Skin epidermis (tissue), 12 donors: ENCODE data around the gene CEACAM7.

Source experiments
- H3K27ac ChIP-seq, 21 experiments: fragments of 200-600 bp; sonication (generic) in 11 of 21; one replicate each; pipeline ENCODE4 v1.5.0; 2020; ENCODE audit warnings: mild to moderate bottlenecking in 3 of 21, inconsistent platforms in 2 of 21, moderate library complexity in 2 of 21
- H3K4me3 ChIP-seq, 7 experiments: fragments of 200-600 bp; sonication (generic) in 2 of 7; one replicate each; pipeline ENCODE4 v1.5.0; 2020; ENCODE audit warnings: inconsistent platforms in 2 of 7, mild to moderate bottlenecking in 2 of 7, moderate library complexity in 1 of 7

CEACAM7 gene

DNA sequence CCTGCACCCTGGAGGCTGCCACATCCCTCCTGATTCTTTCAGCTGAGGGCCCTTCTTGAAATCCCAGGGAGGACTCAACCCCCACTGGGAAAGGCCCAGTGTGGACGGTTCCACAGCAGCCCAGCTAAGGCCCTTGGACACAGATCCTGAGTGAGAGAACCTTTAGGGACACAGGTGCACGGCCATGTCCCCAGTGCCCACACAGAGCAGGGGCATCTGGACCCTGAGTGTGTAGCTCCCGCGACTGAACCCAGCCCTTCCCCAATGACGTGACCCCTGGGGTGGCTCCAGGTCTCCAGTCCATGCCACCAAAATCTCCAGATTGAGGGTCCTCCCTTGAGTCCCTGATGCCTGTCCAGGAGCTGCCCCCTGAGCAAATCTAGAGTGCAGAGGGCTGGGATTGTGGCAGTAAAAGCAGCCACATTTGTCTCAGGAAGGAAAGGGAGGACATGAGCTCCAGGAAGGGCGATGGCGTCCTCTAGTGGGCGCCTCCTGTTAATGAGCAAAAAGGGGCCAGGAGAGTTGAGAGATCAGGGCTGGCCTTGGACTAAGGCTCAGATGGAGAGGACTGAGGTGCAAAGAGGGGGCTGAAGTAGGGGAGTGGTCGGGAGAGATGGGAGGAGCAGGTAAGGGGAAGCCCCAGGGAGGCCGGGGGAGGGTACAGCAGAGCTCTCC lies 13.5 kb upstream of the CEACAM7 start:
- H3K27ac ChIP-seq: no peak overlapping the region
- H3K4me3 ChIP-seq: no peak overlapping the region

DNA sequence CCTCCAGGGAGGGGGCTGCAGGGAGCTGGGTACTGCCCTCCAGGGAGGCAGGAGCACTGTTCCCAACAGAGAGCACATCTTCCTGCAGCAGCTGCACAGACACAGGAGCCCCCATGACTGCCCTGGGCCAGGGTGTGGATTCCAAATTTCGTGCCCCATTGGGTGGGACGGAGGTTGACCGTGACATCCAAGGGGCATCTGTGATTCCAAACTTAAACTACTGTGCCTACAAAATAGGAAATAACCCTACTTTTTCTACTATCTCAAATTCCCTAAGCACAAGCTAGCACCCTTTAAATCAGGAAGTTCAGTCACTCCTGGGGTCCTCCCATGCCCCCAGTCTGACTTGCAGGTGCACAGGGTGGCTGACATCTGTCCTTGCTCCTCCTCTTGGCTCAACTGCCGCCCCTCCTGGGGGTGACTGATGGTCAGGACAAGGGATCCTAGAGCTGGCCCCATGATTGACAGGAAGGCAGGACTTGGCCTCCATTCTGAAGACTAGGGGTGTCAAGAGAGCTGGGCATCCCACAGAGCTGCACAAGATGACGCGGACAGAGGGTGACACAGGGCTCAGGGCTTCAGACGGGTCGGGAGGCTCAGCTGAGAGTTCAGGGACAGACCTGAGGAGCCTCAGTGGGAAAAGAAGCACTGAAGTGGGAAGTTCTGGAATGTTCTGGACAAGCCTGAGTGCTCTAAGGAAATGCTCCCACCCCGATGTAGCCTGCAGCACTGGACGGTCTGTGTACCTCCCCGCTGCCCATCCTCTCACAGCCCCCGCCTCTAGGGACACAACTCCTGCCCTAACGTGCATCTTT lies 12.5 kb upstream of the CEACAM7 start:
- Histone ChIP-seq H3K4me3 (no peak overlapping the region), H3K27ac (no peak overlapping the region)

DNA sequence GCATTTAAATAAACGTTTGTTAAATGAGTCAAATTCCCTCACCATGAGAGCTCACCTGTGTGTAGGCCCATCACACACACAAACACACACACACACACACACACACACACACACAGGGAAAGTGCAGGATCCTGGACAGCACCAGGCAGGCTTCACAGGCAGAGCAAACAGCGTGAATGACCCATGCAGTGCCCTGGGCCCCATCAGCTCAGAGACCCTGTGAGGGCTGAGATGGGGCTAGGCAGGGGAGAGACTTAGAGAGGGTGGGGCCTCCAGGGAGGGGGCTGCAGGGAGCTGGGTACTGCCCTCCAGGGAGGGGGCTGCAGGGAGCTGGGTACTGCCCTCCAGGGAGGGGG lies 11.9 kb upstream of the CEACAM7 start:
- no peak overlapping the region for H3K27ac ChIP-seq
- H3K4me3 ChIP-seq: no peak overlapping the region

DNA sequence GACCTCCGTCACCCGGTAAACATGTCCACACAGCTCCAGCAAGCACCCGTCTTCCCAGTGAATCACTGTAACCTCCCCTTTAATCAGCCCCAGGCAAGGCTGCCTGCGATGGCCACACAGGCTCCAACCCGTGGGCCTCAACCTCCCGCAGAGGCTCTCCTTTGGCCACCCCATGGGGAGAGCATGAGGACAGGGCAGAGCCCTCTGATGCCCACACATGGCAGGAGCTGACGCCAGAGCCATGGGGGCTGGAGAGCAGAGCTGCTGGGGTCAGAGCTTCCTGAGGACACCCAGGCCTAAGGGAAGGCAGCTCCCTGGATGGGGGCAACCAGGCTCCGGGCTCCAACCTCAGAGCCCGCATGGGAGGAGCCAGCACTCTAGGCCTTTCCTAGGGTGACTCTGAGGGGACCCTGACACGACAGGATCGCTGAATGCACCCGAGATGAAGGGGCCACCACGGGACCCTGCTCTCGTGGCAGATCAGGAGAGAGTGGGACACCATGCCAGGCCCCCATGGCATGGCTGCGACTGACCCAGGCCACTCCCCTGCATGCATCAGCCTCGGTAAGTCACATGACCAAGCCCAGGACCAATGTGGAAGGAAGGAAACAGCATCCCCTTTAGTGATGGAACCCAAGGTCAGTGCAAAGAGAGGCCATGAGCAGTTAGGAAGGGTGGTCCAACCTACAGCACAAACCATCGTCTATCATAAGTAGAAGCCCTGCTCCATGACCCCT lies 11.3 kb upstream of the CEACAM7 start:
- H3K4me3 ChIP-seq: no peak overlapping the region
- H3K27ac ChIP-seq: no peak overlapping the region

DNA sequence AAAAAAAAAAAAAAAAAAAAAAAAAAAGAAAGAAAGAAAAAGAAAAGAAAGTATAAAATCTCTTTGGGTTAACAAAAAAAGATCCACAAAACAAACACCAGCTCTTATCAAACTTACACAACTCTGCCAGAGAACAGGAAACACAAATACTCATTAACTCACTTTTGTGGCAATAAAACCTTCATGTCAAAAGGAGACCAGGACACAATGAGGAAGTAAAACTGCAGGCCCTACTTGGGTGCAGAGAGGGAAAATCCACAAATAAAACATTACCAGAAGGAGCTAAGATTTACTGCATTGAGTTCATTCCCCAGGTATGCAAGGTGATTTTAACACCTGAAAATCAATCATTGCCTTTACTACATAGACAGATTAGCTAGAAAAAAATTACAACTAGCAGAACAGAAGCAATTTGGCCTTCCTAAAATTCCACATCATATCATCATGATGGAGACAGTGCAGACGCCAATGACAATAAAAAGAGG lies 10.7 kb upstream of the CEACAM7 start:
- H3K27ac ChIP-seq: no peak overlapping the region

DNA sequence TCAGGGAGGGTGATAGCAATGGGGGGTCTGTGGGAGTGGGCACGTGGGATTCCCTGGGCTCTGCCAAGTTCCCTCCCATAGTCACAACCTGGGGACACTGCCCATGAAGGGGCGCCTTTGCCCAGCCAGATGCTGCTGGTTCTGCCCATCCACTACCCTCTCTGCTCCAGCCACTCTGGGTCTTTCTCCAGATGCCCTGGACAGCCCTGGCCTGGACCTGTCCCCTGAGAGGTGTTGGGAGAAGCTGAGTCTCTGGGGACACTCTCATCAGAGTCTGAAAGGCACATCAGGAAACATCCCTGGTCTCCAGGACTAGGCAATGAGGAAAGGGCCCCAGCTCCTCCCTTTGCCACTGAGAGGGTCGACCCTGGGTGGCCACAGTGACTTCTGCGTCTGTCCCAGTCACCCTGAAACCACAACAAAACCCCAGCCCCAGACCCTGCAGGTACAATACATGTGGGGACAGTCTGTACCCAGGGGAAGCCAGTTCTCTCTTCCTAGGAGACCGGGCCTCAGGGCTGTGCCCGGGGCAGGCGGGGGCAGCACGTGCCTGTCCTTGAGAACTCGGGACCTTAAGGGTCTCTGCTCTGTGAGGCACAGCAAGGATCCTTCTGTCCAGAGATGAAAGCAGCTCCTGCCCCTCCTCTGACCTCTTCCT lies 9.3 kb upstream of the CEACAM7 start:
- H3K4me3 ChIP-seq: no peak overlapping the region
- no peak overlapping the region for H3K27ac ChIP-seq

More for the DNA sequence above, 10.7 kb upstream of the CEACAM7 start:
- H3K4me3 ChIP-seq: no peak overlapping the region

DNA sequence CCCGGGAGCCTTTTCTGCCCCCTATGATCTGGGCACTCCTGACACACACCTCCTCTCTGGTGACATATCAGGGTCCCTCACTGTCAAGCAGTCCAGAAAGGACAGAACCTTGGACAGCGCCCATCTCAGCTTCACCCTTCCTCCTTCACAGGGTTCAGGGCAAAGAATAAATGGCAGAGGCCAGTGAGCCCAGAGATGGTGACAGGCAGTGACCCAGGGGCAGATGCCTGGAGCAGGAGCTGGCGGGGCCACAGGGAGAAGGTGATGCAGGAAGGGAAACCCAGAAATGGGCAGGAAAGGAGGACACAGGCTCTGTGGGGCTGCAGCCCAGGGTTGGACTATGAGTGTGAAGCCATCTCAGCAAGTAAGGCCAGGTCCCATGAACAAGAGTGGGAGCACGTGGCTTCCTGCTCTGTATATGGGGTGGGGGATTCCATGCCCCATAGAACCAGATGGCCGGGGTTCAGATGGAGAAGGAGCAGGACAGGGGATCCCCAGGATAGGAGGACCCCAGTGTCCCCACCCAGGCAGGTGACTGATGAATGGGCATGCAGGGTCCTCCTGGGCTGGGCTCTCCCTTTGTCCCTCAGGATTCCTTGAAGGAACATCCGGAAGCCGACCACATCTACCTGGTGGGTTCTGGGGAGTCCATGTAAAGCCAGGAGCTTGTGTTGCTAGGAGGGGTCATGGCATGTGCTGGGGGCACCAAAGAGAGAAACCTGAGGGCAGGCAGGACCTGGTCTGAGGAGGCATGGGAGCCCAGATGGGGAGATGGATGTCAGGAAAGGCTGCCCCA lies 8.5 kb upstream of the CEACAM7 start:
- no peak overlapping the region for H3K4me3 ChIP-seq
- no peak overlapping the region for H3K27ac ChIP-seq

DNA sequence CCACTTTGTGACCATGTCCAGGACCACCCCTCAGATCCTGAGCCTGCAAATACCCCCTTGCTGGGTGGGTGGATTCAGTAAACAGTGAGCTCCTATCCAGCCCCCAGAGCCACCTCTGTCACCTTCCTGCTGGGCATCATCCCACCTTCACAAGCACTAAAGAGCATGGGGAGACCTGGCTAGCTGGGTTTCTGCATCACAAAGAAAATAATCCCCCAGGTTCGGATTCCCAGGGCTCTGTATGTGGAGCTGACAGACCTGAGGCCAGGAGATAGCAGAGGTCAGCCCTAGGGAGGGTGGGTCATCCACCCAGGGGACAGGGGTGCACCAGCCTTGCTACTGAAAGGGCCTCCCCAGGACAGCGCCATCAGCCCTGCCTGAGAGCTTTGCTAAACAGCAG lies 7.7 kb upstream of the CEACAM7 start:
- no peak overlapping the region for H3K27ac ChIP-seq

DNA sequence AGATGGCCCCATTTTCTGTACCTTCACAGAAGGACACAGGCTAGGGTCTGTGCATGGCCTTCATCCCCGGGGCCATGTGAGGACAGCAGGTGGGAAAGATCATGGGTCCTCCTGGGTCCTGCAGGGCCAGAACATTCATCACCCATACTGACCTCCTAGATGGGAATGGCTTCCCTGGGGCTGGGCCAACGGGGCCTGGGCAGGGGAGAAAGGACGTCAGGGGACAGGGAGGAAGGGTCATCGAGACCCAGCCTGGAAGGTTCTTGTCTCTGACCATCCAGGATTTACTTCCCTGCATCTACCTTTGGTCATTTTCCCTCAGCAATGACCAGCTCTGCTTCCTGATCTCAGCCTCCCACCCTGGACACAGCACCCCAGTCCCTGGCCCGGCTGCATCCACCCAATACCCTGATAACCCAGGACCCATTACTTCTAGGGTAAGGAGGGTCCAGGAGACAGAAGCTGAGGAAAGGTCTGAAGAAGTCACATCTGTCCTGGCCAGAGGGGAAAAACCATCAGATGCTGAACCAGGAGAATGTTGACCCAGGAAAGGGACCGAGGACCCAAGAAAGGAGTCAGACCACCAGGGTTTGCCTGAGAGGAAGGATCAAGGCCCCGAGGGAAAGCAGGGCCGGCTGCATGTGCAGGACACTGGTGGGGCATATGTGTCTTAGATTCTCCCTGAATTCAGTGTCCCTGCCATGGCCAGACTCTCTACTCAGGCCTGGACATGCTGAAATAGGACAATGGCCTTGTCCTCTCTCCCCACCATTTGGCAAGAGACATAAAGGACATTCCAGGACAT lies 7.0 kb upstream of the CEACAM7 start:
- H3K27ac ChIP-seq: no peak overlapping the region
- H3K4me3 ChIP-seq: no peak overlapping the region

More for the DNA sequence above, 7.7 kb upstream of the CEACAM7 start:
- no peak overlapping the region for H3K4me3 ChIP-seq

DNA sequence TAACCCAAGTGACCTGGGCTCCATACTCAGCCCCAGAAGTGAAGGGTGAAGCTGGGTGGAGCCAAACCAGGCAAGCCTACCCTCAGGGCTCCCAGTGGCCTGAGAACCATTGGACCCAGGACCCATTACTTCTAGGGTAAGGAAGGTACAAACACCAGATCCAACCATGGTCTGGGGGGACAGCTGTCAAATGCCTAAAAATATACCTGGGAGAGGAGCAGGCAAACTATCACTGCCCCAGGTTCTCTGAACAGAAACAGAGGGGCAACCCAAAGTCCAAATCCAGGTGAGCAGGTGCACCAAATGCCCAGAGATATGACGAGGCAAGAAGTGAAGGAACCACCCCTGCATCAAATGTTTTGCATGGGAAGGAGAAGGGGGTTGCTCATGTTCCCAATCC lies 6.1 kb upstream of the CEACAM7 start:
- no peak overlapping the region for H3K27ac ChIP-seq
- H3K4me3 ChIP-seq: no peak overlapping the region

DNA sequence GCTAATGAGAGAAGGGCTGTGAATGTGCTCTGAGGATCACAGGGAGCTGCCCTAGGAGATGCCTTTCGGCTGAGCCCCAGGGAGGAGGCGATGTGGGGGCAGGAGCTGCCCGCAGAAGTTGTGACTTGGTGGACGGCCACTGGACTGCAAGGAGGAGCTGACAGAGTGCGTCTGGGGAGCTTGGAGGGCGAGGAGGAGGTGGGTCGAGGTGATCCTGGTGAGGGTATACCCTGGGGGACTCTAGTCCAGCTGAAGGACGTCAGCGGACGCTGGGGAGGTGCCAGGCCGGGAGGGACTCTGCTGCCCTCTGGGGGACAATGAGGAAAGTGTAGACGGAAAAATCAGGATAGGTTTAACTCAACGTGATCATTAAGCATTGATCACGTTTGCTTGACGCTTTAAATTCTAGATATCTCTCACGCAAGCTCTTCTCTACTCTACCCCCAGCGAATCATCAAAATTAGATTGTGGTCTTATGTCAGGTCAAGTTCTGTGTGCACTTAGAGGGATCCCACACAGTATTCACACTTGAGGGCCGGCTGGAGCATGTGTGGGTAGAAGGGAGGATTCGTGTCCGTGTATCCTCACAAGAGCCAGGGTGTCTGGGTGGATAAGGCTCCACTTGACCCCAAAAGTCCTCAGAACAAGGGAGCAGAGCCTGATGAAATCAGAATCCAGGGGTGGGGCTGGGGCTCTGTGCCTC lies 3.3 kb upstream of the CEACAM7 start:
- H3K27ac ChIP-seq: no peak overlapping the region
- no peak overlapping the region for H3K4me3 ChIP-seq

DNA sequence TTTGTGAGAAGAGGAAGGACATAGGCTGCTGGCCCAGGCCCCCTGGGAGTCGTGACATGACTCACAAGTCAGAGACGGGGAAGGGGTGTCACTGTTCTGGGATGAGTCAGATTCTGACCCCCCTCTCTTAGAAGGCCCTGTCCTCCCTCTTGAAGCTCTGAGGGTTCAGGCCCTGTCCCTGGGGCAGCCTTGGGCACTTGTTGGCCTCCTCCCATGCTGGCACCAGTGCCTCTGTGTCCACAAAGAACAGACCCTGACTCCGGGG lies 2.7 kb upstream of the CEACAM7 start:
- no peak overlapping the region for H3K4me3 ChIP-seq
- no peak overlapping the region for H3K27ac ChIP-seq

DNA sequence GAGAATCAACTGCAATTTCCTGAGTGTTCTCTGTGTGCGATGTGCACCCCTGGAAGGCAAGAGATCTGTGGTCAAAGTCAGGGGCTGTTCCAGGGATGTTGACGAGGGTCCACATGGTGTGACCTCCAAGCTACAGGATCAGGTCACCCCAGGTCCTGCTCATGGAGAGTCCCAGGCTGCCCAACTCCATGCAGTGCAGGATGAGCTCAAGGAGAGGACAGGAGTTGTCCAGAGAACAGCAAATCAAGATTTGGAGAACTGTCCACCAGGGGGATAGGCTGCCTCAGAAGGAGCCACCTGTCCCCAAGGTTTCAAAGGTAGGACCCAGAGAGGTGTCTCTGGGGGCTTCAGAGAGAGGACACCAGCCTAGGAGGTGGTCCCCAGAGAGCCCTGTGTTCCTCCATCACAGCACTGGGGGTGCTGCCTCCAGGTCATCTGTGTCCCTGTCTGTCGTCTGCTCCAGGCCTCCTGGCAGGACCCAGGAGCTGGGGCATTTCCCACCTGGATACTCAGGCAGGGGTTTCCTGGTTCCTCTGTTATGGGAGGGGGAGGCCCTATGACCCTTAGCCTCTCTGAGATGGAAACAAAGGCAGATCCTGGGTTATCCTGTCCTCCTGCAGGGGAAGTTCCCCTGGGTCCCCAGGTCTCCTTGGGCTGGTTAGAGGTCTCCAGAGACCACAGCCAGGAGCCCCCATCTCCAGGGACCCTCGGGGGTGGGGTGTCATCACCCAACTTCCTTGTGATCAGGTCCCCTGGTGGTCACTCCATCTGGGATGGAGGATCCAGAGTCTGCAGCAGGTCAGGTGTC lies 2.1 kb upstream of the CEACAM7 start:
- H3K4me3 ChIP-seq: no peak overlapping the region

DNA sequence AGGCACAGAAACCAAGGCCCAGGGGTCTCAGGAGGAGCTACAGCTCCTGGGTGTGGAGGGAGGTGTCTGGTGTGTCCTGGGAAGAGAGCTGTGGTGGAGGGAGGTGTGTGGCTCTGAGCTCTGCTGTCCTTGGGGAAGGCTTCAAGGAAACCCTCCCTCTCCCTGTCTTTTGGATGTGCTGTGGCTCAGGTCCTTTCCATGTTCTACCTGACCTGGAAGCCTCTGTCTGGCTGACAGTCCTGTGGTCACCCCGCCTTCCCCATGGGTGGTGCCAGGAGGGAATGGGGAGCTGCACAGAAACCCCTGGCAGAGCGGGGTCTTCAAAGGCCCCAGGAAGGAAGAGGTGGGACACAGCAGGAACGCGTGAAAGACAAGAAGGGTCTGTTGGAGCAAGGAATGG lies 617 bp upstream of the CEACAM7 start:
- H3K27ac ChIP-seq: no peak overlapping the region

More for the DNA sequence above, 2.1 kb upstream of the CEACAM7 start:
- no peak overlapping the region for H3K27ac ChIP-seq

DNA sequence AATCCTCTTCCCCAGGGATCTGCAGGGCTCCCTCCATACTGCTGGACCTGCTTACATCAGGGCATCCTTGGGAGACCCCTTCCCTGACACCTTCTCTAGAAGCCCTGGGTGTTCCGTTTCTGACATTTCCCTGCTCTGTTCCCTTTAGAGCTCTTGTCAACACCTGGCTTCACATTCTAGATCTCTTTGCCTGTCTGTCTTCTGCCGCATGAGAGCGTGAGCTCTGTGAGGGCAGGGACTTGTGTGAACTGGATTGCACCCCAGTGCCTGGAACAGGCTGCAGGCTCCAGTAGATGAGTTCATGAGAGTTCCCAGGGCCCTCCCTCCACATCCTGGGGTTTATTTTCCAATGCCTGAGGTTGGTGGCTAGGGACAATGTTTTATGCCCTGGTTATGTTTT lies 651 bp downstream of the CEACAM7 start:
- Histone ChIP-seq H3K4me3 (no peak overlapping the region), H3K27ac (no peak overlapping the region)

More for the DNA sequence above, 617 bp upstream of the CEACAM7 start:
- no peak overlapping the region for H3K4me3 ChIP-seq

DNA sequence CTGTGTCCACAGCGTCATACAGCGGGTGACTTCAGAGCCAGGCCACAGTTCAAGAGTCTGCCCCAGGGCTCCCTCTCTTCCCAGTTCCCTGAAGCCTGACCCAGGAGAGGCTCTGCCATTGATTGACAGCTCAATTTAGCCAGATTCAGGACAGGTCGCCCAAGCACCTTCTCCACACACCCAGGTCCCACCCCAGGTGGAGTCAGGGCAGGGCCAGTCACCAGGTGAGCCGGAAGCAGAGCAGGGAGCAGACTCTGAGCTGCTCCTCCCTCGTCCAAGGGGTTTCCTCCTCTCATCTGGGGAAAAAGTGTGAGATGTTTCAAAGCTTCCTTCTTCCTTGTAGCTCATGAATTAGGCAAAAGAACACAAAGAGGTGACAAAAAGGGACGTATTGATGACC lies 5.6 kb downstream of the CEACAM7 start:
- Histone ChIP-seq H3K4me3 (no peak overlapping the region), H3K27ac (no peak overlapping the region)

DNA sequence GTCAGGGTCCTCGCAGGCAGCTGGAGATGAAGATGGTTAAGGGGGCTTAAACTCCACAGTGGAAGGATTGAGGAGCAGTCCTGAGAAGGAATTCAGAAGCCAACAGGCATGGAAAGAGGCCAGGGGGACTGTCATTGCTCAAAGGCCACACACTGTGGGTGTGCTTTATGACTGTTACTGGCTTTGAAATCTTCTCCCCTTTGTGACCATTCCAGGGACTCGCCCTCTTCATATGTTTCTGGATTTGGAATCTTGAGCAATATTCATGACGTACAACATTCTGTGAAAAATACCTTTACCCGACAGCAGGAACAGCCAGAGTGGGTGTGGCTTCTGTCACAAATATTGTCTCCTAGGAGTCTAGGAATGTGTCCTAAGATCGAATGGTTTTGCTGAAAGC lies 16.6 kb downstream of the CEACAM7 start:
- no peak overlapping the region for H3K27ac ChIP-seq

More for the DNA sequence above, 16.6 kb downstream of the CEACAM7 start:
- no peak overlapping the region for H3K4me3 ChIP-seq
